Measurements from ENCODE around the gene MLKL.

DNA sequence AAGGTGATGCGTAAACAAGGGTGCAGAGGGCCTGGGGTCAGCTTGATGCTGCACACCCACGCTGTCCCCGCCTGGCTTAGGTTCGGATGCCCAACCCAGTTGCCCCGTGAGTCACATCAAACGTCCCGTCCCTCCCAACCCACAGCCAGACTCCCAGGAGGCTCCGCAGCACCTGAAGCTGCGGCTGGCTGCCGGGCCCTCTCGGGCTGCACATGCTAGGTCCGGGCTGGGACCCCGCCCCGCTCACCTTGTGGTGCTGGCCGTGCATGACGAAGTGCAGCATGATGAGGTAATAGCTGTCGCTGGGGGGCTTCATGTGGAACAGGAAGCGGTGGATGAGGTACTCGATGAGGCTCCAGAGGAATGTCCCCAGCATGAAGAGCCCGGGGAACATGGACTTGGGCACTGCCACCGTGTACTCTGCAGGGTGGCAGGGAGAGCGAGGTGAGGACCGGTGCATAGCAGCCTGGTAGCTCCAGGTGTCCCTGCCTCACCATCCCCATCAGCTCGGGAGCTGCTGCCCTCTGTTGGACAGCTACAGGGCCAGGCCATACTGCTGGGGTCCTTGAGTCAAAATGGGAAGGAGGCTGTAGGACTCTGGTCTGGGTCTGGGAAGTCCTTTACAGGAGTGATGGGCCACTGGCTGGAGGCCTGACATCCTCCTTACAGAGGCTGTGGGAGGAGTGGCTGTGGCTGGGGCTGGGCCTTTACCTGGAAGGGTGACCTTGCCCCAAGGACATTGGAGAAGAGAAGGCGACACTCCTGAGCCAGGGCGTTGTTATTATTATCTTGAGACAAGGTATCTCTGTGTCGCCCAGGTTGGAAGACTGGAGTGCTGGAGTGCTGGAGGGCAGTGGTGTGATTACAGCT lies 18.3 kb upstream of the MLKL start:
- TF ChIP-seq POLR2A (IDR thresholded peaks at IDR 0.05) (no peak), EP300 (IDR thresholded peaks at IDR 0.05) (no peak)
- TF ChIP-seq, protein P1, sequence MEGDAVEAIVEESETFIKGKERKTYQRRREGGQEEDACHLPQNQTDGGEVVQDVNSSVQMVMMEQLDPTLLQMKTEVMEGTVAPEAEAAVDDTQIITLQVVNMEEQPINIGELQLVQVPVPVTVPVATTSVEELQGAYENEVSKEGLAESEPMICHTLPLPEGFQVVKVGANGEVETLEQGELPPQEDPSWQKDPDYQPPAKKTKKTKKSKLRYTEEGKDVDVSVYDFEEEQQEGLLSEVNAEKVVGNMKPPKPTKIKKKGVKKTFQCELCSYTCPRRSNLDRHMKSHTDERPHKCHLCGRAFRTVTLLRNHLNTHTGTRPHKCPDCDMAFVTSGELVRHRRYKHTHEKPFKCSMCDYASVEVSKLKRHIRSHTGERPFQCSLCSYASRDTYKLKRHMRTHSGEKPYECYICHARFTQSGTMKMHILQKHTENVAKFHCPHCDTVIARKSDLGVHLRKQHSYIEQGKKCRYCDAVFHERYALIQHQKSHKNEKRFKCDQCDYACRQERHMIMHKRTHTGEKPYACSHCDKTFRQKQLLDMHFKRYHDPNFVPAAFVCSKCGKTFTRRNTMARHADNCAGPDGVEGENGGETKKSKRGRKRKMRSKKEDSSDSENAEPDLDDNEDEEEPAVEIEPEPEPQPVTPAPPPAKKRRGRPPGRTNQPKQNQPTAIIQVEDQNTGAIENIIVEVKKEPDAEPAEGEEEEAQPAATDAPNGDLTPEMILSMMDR (IDR thresholded peaks at IDR 0.05), result no peak

Measured in ovary (tissue), 3 donors.